ENCODE results near the gene CHD9.
A peak's percentile ranks its signal among the peaks of the same experiment; 100 is the strongest.

CHD9 gene

DNA sequence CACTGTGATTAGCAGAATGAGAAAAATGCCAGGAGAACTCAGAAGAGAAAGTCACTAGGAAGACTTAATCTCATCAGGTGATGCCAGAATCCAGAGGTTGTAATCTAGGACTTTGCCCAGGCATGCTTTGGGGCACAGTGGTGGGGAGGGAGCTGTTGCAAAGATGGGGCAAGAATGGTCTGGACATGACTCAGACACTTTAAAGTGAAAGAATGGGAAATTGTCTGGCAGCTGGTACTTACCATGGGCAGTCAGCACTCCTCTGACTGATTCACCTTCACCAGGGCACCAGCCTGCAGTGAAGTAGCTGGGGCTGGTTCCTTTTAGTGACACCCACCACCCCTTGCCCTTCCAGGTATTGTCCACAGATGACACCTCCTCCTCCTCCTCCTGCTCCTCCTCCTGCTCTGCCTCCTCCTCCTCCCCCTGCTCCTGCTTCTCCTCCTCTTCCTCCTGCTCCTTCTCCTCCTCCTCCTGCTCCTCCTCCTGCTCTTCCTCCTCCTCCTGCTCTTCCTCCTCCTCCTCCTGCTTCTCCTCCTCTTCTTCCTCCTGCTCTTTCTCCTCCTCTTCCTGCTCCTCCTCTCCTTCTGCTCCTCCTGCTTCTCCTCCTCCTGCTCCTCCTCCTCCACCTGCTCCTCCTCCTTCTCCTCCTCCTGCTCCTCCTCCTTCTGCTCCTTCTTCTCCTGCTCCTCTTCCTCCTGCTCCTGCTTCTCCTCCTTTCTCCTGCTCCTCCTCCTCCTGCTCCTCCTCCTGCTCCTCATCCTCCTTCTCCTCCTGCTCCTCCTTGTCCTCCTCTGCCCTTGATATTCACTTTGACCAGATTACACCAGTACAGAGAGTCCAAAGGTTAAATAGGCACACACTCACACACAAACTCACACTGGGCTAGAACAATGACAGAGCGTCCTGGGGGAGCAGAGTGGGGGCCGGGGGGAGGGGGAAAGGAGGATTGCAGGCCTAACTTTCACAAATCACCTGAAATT is 2.0 kb upstream of the CHD9 start, which contains the start of gene CHD9NB (continued):
- TF ChIP-seq ZNF518A (tag by site-specific recombination; conservative IDR thresholded peaks at IDR 0.05; ENCODE audit: low read depth) (no peak), ZNF404 (tag by site-specific recombination; IDR thresholded peaks at IDR 0.05) (no peak), ZNF548 (tag by site-specific recombination; IDR thresholded peaks at IDR 0.05) (no peak), GFI1B (tag by site-specific recombination; IDR thresholded peaks at IDR 0.05) (no peak), HIC1 (tag by site-specific recombination; IDR thresholded peaks at IDR 0.05) (no peak), ZNF223 (tag by site-specific recombination; IDR thresholded peaks at IDR 0.05) (no peak), ZNF777 (tag by site-specific recombination; IDR thresholded peaks at IDR 0.05; ENCODE audit: borderline replicate concordance) (0 out of 2 replicates have a peak, but pooled peaks have one; percentile 41), ZNF366 (tag by site-specific recombination; conservative IDR thresholded peaks at IDR 0.05) (peak; percentile 72), WT1 (tag by site-specific recombination; IDR thresholded peaks at IDR 0.05) (no peak; the same call in 1 of the 2 replicates), ZNF23 (tag by site-specific recombination; IDR thresholded peaks at IDR 0.05; ENCODE audit: borderline replicate concordance) (no peak), ZNF132 (tag by site-specific recombination; IDR thresholded peaks at IDR 0.05; ENCODE audit: borderline replicate concordance) (no peak), ZNF221 (tag by site-specific recombination; IDR thresholded peaks at IDR 0.05; ENCODE audit: borderline replicate concordance) (no peak), ZNF114 (tag by site-specific recombination; IDR thresholded peaks at IDR 0.05) (peak; percentile 91; the same call in 1 of the 2 replicates), ZNF510 (tag by site-specific recombination; IDR thresholded peaks at IDR 0.05; ENCODE audit: insufficient replicate concordance) (no peak), ZNF133 (tag by site-specific recombination; IDR thresholded peaks at IDR 0.05) (peak; percentile 64), ZNF169 (tag by site-specific recombination; IDR thresholded peaks at IDR 0.05) (no peak; the same call in 1 of the 2 replicates), ZNF555 (tag by site-specific recombination; conservative IDR thresholded peaks at IDR 0.05) (no peak), ZNF354C (tag by site-specific recombination; IDR thresholded peaks at IDR 0.05; ENCODE audit: borderline replicate concordance, low read depth) (no peak), ZNF292 (tag by site-specific recombination; IDR thresholded peaks at IDR 0.05; ENCODE audit: borderline replicate concordance, low read depth) (no peak), ZNF830 (tag by site-specific recombination; IDR thresholded peaks at IDR 0.05; ENCODE audit: low read depth) (no peak)
- TF ChIP-seq, protein P1, sequence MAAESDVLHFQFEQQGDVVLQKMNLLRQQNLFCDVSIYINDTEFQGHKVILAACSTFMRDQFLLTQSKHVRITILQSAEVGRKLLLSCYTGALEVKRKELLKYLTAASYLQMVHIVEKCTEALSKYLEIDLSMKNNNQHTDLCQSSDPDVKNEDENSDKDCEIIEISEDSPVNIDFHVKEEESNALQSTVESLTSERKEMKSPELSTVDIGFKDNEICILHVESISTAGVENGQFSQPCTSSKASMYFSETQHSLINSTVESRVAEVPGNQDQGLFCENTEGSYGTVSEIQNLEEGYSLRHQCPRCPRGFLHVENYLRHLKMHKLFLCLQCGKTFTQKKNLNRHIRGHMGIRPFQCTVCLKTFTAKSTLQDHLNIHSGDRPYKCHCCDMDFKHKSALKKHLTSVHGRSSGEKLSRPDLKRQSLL (tag by site-specific recombination; IDR thresholded peaks at IDR 0.05) = no peak
- TF ChIP-seq, protein P2, sequence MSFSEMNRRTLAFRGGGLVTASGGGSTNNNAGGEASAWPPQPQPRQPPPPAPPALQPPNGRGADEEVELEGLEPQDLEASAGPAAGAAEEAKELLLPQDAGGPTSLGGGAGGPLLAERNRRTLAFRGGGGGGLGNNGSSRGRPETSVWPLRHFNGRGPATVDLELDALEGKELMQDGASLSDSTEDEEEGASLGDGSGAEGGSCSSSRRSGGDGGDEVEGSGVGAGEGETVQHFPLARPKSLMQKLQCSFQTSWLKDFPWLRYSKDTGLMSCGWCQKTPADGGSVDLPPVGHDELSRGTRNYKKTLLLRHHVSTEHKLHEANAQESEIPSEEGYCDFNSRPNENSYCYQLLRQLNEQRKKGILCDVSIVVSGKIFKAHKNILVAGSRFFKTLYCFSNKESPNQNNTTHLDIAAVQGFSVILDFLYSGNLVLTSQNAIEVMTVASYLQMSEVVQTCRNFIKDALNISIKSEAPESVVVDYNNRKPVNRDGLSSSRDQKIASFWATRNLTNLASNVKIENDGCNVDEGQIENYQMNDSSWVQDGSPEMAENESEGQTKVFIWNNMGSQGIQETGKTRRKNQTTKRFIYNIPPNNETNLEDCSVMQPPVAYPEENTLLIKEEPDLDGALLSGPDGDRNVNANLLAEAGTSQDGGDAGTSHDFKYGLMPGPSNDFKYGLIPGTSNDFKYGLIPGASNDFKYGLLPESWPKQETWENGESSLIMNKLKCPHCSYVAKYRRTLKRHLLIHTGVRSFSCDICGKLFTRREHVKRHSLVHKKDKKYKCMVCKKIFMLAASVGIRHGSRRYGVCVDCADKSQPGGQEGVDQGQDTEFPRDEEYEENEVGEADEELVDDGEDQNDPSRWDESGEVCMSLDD (tag by site-specific recombination; IDR thresholded peaks at IDR 0.05) = no peak
- TF ChIP-seq, protein P3, sequence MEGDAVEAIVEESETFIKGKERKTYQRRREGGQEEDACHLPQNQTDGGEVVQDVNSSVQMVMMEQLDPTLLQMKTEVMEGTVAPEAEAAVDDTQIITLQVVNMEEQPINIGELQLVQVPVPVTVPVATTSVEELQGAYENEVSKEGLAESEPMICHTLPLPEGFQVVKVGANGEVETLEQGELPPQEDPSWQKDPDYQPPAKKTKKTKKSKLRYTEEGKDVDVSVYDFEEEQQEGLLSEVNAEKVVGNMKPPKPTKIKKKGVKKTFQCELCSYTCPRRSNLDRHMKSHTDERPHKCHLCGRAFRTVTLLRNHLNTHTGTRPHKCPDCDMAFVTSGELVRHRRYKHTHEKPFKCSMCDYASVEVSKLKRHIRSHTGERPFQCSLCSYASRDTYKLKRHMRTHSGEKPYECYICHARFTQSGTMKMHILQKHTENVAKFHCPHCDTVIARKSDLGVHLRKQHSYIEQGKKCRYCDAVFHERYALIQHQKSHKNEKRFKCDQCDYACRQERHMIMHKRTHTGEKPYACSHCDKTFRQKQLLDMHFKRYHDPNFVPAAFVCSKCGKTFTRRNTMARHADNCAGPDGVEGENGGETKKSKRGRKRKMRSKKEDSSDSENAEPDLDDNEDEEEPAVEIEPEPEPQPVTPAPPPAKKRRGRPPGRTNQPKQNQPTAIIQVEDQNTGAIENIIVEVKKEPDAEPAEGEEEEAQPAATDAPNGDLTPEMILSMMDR (tag by site-specific recombination; IDR thresholded peaks at IDR 0.05) = no peak

Measured in HEK293 (cell line).